ENCODE data around the gene SFTPB.
"Not testable (repeated sequence)": the region's sequence is repeated elsewhere in the genome, so short reads cannot be mapped to it uniquely, and the experiment has no call there.

SFTPB gene

DNA sequence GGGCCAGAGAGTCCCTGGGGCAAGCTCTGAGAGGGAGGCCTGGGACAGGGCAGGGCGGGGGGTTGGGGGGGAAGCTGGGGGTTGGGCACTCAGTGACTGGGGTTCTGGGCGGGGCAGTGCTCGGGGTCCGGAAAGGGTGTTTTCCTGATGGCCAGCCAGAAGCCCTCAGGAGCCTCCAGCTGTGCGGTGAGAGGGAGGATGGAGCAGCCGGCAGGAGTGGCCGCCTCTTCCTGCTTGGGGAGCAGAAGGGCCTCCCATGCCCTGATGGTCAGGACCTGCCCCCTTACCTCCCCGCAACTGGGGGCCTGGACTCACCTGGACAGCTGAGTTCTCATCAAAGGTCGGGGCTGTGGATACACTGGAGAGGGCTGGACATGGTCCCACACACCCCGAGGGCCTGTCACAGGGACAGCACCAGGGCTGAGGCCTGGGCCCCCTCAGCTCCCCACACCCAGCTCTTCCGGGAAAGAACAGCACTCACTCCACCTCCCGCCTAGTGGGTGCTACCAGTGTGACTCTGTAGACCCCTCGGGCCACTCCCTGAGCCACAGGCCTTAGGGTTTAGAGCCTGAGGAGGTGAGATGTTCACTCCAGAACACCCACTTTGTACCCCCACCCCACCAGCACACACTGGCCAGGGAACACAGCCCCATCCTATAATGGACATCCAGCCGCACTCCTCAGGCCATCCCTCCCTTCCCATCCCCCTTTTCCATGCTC lies 6.7 kb downstream of the SFTPB start:
- H3K27ac ChIP-seq, result no peak overlapping the region
- no peak for TF ChIP-seq ZFX (IDR thresholded peaks at IDR 0.05; ENCODE audit: borderline replicate concordance)
- TF ChIP-seq, protein P1, sequence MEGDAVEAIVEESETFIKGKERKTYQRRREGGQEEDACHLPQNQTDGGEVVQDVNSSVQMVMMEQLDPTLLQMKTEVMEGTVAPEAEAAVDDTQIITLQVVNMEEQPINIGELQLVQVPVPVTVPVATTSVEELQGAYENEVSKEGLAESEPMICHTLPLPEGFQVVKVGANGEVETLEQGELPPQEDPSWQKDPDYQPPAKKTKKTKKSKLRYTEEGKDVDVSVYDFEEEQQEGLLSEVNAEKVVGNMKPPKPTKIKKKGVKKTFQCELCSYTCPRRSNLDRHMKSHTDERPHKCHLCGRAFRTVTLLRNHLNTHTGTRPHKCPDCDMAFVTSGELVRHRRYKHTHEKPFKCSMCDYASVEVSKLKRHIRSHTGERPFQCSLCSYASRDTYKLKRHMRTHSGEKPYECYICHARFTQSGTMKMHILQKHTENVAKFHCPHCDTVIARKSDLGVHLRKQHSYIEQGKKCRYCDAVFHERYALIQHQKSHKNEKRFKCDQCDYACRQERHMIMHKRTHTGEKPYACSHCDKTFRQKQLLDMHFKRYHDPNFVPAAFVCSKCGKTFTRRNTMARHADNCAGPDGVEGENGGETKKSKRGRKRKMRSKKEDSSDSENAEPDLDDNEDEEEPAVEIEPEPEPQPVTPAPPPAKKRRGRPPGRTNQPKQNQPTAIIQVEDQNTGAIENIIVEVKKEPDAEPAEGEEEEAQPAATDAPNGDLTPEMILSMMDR (IDR thresholded peaks at IDR 0.05), result no peak

DNA sequence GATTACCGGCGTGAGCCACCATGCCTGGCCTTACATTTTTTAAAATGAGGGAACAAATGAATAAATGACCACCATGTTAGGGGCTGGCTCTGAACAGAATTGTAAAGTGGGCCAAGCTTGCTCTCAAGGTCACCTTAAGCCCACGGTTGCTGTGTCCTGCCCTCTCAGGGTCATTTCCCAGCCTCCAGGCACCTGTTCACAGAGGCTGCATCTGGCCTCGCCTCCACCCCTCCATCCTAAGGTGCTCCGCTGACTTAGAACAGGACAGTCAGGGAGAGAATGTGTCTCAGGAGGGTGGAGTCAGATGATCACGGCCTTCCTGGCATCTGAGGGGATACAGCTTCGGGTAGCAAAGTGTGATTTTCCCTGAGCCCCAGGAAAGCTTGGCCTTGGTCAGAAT lies 7.3 kb downstream of the SFTPB start:
- no peak overlapping the region for H3K27ac ChIP-seq
- no peak for TF ChIP-seq ZFX (IDR thresholded peaks at IDR 0.05; ENCODE audit: borderline replicate concordance)
- TF ChIP-seq, protein P1 (IDR thresholded peaks at IDR 0.05), result no peak

- not testable (repeated sequence) for H3K27ac ChIP-seq
Observed at GRCh38 chr2:85660301-85660700, 7.7 kb downstream of the SFTPB start.

DNA sequence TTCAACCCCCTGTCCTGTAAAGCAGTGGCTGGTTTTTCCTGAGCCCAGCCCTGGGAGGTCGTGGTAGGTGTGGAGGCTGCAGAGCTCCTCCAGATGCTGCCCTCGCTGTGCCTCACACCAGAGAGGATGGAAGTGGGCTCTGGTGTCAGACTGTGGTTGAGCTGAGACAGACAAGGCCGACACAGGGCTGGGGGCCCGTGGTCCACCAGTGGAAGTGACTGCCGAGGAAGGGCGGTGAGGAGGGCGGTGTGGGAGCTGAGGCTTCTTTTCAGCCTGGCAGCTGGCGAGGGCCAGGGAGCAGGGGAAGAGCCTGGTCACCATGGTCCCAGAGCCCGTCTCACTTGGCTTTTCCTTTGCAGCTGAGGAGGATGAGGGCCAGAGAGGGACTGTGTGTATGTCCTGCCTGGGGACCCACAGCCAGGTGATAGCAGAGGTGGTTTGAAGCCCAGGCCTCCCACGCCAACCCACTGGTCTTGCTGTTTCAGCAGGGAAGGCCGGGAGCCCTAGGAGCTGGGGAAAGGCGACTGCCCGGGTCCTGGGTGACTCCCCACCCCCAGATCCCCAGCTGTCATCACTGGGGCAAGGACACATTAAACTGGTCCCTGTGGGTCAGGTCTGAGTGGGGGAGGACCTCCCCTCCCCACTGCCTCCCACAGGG lies 8.5 kb downstream of the SFTPB start:
- TF ChIP-seq, protein P1 (IDR thresholded peaks at IDR 0.05), result no peak
- no peak for TF ChIP-seq ZFX (IDR thresholded peaks at IDR 0.05; ENCODE audit: borderline replicate concordance)
- H3K27ac ChIP-seq, result no peak overlapping the region

- not testable (repeated sequence) for H3K27ac ChIP-seq
Observed at GRCh38 chr2:85657399-85657798, 10.6 kb downstream of the SFTPB start.

GRCh38 chr2:85656468-85656867 lies 11.5 kb downstream of the SFTPB start:
- H3K27ac ChIP-seq, result no peak overlapping the region
- TF ChIP-seq ZFX (IDR thresholded peaks at IDR 0.05; ENCODE audit: borderline replicate concordance), result no peak
- TF ChIP-seq, protein P1 (IDR thresholded peaks at IDR 0.05), result no peak

DNA sequence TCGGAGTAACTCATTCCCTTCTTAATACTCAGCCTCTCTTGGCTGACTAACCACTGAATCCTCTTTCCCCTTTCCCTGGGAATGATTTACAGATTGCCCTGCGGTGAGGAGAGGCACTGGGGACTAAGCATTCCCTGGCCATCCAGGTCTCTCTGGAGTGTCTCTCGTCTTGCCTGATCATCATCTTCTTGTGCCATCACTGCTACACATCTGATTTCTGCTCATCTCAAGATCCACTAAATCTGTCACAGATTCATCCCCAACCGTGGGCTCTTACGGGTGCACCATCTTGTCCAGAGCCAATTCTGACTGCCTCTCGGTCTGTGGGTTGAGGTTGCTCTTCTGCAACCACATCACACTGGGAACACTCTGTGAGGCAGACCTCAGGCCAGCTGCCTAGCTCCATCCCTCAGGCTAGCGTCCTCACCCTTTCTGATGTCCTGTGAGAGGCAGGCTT lies 12.0 kb downstream of the SFTPB start:
- TF ChIP-seq, protein P1 (IDR thresholded peaks at IDR 0.05), result no peak
- TF ChIP-seq ZFX (IDR thresholded peaks at IDR 0.05; ENCODE audit: borderline replicate concordance), result no peak
- no peak overlapping the region for H3K27ac ChIP-seq

DNA sequence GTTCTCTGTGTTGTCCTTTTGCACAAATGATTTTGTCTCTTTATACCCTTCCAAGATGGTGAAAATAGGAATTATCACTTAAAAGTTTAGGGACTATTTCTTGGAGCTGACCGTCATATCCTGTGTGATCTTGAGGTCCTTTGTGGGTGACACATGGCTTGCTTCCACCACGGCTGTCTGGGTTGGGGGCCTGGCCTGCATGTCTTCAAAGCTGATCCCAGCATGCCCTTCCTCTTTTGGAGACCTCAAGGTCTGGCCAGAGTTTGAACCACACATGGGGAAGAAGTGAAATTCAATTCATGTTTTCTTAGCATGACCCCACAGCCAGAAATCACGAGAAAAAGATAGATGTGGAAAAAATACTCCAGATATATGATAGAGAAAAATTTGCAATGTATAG lies 14.0 kb downstream of the SFTPB start:
- TF ChIP-seq, protein P1 (IDR thresholded peaks at IDR 0.05), result no peak
- TF ChIP-seq ZFX (IDR thresholded peaks at IDR 0.05; ENCODE audit: borderline replicate concordance), result no peak
- no peak overlapping the region for H3K27ac ChIP-seq
